GM12878 (cell line): ENCODE measurements around the gene NRG4. TPM values are rescaled to one million over a fixed set of nuclear protein-coding genes. Genes with fewer than 3 reads are reported as not detected.

ENCODE experiments used
- ASH2L ChIP-seq: fragments of 300-600, 200-600 bp; sonication (generic); IDR thresholded peaks from 2 replicates; pipeline ENCODE4 v1.6.1; 2017; ENCODE audit warnings: low read depth, mild to moderate bottlenecking, borderline replicate concordance
- CBX3 ChIP-seq: fragments of 200-600 bp; sonication (generic); IDR thresholded peaks from 2 replicates; pipeline ENCODE4 v1.6.1; 2016; ENCODE audit warnings: low read depth, borderline replicate concordance
- CHD1 ChIP-seq: IDR thresholded peaks from 2 replicates; pipeline ENCODE4 v1.6.1; 2012; ENCODE audit warnings: low read depth, low read length, improper control_type of control experiment
- DPF2 ChIP-seq: fragments of 450-650 bp; IDR thresholded peaks from 2 replicates; pipeline ENCODE4 v1.6.1; 2017; ENCODE audit warnings: mild to moderate bottlenecking
- EZH2 ChIP-seq: IDR thresholded peaks from 2 replicates; pipeline ENCODE4 v1.6.1; 2012; ENCODE audit warnings: low read depth, mild to moderate bottlenecking, control low read depth, inconsistent platforms, low read length, borderline replicate concordance; ENCODE audit not compliant: control insufficient read depth
- GABPA ChIP-seq: IDR thresholded peaks from 2 replicates; pipeline ENCODE4 v1.6.1; 2014; ENCODE audit warnings: antibody characterized with exemption, low read depth, mild to moderate bottlenecking, inconsistent platforms
- GATAD2B ChIP-seq: fragments of 450-650 bp; conservative IDR thresholded peaks from 2 replicates; pipeline ENCODE4 v1.6.1; 2017; ENCODE audit warnings: low read depth, mild to moderate bottlenecking, moderate library complexity
- HDGF ChIP-seq: fragments of 450-650 bp; IDR thresholded peaks from 2 replicates; pipeline ENCODE4 v1.6.1; 2016; ENCODE audit warnings: antibody characterized with exemption
- IKZF2 ChIP-seq, 2 experiments: fragments of 450-650 bp; IDR thresholded peaks; 2 replicates each; pipeline ENCODE4 v1.6.1; 2017; ENCODE audit warnings: mild to moderate bottlenecking in 2 of 2, moderate library complexity in 2 of 2
- KAT2A ChIP-seq: conservative IDR thresholded peaks from 2 replicates; pipeline ENCODE4 v1.6.1; 2011; ENCODE audit warnings: low read depth, low read length; ENCODE audit not compliant: control insufficient read depth
- MTA2 ChIP-seq: fragments of 450-650 bp; IDR thresholded peaks from 2 replicates; pipeline ENCODE4 v1.6.1; 2016; ENCODE audit warnings: low read depth, mild to moderate bottlenecking, moderate library complexity
- MYC ChIP-seq: IDR thresholded peaks from 2 replicates; pipeline ENCODE4 v1.6.1; 2011; ENCODE audit warnings: mild to moderate bottlenecking, low read length, moderate library complexity, inconsistent platforms; ENCODE audit not compliant: insufficient read depth, insufficient replicate concordance, insufficient read length, severe bottlenecking
- NR2C2 ChIP-seq: IDR thresholded peaks from 2 replicates; pipeline ENCODE4 v1.6.1; 2011; ENCODE audit warnings: borderline replicate concordance, low read depth; ENCODE audit not compliant: control insufficient read depth, insufficient read length
- POU2F2 ChIP-seq: IDR thresholded peaks from 3 replicates; pipeline ENCODE4 v1.6.1; 2011; ENCODE audit warnings: low read depth, mild to moderate bottlenecking, low read length, borderline replicate concordance
- RB1 ChIP-seq: fragments of 450-650 bp; formaldehyde crosslinking; IDR thresholded peaks from 2 replicates; pipeline ENCODE4 v1.6.1; 2017; ENCODE audit warnings: mild to moderate bottlenecking, borderline replicate concordance
- ZNF217 ChIP-seq: fragments of 450-650 bp; IDR thresholded peaks from 2 replicates; pipeline ENCODE4 v1.6.1; 2017; ENCODE audit warnings: antibody characterized with exemption, mild to moderate bottlenecking
- ZNF622 ChIP-seq: fragments of 450-650 bp; IDR thresholded peaks from 2 replicates; pipeline ENCODE4 v1.6.1; 2017; ENCODE audit warnings: mild to moderate bottlenecking, inconsistent platforms
- polyA plus RNA-seq, 11 experiments: library from polyadenylated mRNA; depleted of rRNA in 4 of 11; unstranded in 6 of 11; stranded (reverse) in 5 of 11; fragments of >200 nt; fragmentation: Nextera tagmentation in 4 of 11; fragmentation: Illumina TruSeq in 1 of 11; extraction: Ambion mirVana in 4 of 11; extraction: Trizol in 1 of 11; gene quantifications; 1 replicate in 1 of 11; 2 replicates in 10 of 11; pipeline versions ENCODE4 v1.2.1 to v1.2.3, GENCODE V29; 2011 to 2016; ENCODE audit warnings: inconsistent platforms in 2 of 11, missing spikeins in 2 of 11, low read depth in 1 of 11
- total RNA-seq, 4 experiments: library from RNA; depleted of rRNA in 3 of 4; stranded (reverse); fragments of >200 nt in 3 of 4; fragmentation: Illumina TruSeq in 1 of 4; extraction: Trizol in 1 of 4; gene quantifications; 2 replicates each; pipeline versions ENCODE4 v1.2.1 to v1.2.3, GENCODE V29; 2013 to 2021
- TF ChIP-seq, protein P1 (sequence below): fragments of 450-650 bp; IDR thresholded peaks from 2 replicates; pipeline ENCODE4 v1.6.1; 2016; ENCODE audit warnings: mild to moderate bottlenecking
- TF ChIP-seq, protein P2 (sequence below), 3 experiments: IDR thresholded peaks in 2 of 3; conservative IDR thresholded peaks in 1 of 3; 2 replicates each; pipeline ENCODE4 v1.5.1; 2011; ENCODE audit warnings: low read depth in 3 of 3, low read length in 3 of 3, mild to moderate bottlenecking in 3 of 3, control low read depth in 2 of 3, moderate library complexity in 2 of 3, inconsistent platforms in 1 of 3, mixed read lengths in 1 of 3; ENCODE audit not compliant: control insufficient read depth in 2 of 3, insufficient read depth in 1 of 3; ENCODE audit errors: extremely low read depth in 1 of 3
- TF ChIP-seq, protein P3 (sequence below): IDR thresholded peaks from 2 replicates; pipeline ENCODE4 v1.6.1; 2012; ENCODE audit warnings: low read length, inconsistent platforms
- TF ChIP-seq, protein P4 (sequence below): fragments of 450-650 bp; formaldehyde crosslinking; IDR thresholded peaks from 2 replicates; pipeline ENCODE4 v1.4.0; 2022; ENCODE audit warnings: mild to moderate bottlenecking, moderate library complexity

NRG4 gene
- total and polyA plus RNA-seq, 10 of the 15 experiments (the other 5 are each of a cell fraction or from before 2014, with no cell fraction given): 0.76 to 8.3 (median 5.5) TPM

DNA sequence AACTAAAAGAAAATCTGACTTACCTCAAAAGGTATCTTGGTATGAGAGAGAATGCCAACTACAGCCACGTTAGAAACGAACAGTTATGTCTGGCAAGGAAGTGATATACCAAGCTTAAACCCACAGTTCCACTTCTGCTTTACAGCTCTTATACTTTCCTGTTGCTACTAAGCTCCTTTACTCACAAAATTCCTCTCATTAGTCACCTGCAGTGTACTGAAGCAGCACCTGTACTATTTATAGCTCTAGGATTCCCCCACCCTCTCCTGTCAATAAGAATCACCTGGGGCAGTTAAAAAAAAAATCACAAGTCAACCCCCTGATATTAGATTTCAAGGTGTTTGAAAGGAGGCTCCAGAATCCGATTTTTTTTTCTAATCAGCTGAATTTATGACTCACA is 44.7 kb upstream of the NRG4 start (continued):
- TF ChIP-seq, protein P1, sequence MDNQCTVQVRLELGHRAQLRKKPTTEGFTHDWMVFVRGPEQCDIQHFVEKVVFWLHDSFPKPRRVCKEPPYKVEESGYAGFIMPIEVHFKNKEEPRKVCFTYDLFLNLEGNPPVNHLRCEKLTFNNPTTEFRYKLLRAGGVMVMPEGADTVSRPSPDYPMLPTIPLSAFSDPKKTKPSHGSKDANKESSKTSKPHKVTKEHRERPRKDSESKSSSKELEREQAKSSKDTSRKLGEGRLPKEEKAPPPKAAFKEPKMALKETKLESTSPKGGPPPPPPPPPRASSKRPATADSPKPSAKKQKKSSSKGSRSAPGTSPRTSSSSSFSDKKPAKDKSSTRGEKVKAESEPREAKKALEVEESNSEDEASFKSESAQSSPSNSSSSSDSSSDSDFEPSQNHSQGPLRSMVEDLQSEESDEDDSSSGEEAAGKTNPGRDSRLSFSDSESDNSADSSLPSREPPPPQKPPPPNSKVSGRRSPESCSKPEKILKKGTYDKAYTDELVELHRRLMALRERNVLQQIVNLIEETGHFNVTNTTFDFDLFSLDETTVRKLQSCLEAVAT: 0 out of 2 replicates have a peak, but pooled peaks have one; percentile 34
- TF ChIP-seq ZNF217: no peak
- no peak for TF ChIP-seq ASH2L
- TF ChIP-seq, protein P2, sequence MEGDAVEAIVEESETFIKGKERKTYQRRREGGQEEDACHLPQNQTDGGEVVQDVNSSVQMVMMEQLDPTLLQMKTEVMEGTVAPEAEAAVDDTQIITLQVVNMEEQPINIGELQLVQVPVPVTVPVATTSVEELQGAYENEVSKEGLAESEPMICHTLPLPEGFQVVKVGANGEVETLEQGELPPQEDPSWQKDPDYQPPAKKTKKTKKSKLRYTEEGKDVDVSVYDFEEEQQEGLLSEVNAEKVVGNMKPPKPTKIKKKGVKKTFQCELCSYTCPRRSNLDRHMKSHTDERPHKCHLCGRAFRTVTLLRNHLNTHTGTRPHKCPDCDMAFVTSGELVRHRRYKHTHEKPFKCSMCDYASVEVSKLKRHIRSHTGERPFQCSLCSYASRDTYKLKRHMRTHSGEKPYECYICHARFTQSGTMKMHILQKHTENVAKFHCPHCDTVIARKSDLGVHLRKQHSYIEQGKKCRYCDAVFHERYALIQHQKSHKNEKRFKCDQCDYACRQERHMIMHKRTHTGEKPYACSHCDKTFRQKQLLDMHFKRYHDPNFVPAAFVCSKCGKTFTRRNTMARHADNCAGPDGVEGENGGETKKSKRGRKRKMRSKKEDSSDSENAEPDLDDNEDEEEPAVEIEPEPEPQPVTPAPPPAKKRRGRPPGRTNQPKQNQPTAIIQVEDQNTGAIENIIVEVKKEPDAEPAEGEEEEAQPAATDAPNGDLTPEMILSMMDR (IDR thresholded peaks at IDR 0.05 in 2 of 3, conservative IDR thresholded peaks at IDR 0.05 in 1 of 3; ENCODE audit: control insufficient read depth in 2 of 3, extremely low read depth in 1 of 3, insufficient read depth in 1 of 3, low read depth in 3 of 3, low read length in 3 of 3): no peak
- TF ChIP-seq ZNF622: no peak
- TF ChIP-seq POU2F2: no peak
- no peak for TF ChIP-seq NR2C2
- no peak for TF ChIP-seq CBX3
- no peak for TF ChIP-seq HDGF
- TF ChIP-seq MYC: no peak
- TF ChIP-seq CHD1: no peak
- no peak for TF ChIP-seq EZH2
- TF ChIP-seq, protein P3, sequence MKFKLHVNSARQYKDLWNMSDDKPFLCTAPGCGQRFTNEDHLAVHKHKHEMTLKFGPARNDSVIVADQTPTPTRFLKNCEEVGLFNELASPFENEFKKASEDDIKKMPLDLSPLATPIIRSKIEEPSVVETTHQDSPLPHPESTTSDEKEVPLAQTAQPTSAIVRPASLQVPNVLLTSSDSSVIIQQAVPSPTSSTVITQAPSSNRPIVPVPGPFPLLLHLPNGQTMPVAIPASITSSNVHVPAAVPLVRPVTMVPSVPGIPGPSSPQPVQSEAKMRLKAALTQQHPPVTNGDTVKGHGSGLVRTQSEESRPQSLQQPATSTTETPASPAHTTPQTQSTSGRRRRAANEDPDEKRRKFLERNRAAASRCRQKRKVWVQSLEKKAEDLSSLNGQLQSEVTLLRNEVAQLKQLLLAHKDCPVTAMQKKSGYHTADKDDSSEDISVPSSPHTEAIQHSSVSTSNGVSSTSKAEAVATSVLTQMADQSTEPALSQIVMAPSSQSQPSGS: 0 out of 2 replicates have a peak, but pooled peaks have one; percentile 18
- TF ChIP-seq, protein P4, sequence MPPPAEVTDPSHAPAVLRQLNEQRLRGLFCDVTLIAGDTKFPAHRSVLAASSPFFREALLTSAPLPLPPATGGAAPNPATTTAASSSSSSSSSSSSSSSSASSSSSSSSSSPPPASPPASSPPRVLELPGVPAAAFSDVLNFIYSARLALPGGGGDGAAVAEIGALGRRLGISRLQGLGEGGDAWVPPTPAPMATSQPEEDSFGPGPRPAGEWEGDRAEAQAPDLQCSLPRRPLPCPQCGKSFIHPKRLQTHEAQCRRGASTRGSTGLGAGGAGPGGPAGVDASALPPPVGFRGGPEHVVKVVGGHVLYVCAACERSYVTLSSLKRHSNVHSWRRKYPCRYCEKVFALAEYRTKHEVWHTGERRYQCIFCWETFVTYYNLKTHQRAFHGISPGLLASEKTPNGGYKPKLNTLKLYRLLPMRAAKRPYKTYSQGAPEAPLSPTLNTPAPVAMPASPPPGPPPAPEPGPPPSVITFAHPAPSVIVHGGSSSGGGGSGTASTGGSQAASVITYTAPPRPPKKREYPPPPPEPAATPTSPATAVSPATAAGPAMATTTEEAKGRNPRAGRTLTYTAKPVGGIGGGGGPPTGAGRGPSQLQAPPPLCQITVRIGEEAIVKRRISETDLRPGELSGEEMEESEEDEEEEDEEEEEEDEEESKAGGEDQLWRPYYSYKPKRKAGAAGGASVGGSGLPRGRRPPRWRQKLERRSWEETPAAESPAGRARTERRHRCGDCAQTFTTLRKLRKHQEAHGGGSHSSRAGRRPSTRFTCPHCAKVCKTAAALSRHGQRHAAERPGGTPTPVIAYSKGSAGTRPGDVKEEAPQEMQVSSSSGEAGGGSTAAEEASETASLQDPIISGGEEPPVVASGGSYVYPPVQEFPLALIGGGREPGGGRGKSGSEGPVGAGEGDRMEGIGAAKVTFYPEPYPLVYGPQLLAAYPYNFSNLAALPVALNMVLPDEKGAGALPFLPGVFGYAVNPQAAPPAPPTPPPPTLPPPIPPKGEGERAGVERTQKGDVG (CRISPR knock-in tag): no peak
- TF ChIP-seq RB1: no peak
- peak; percentile 88 for TF ChIP-seq DPF2
- TF ChIP-seq KAT2A: no peak
- peak; percentile 89 for TF ChIP-seq MTA2
- TF ChIP-seq GATAD2B: 0 out of 2 replicates have a peak, but pooled peaks have one; percentile 37
- TF ChIP-seq IKZF2 (IDR thresholded peaks at IDR 0.05): peak; percentile 90 to 92
- TF ChIP-seq GABPA: no peak
